NT2/D1 (cell line): ENCODE measurements around the gene KIAA1958.

Experiments used
- DNase-seq: peaks from one replicate; pipeline ENCODE4 v3.0.0-alpha.2; 2011; ENCODE audit warnings: low read depth, low spot score
- H3K27me3 ChIP-seq: 2 replicates; pipeline ENCODE4 v1.6.0; 2011; ENCODE audit warnings: mild to moderate bottlenecking; ENCODE audit not compliant: insufficient read length, insufficient read depth
- H3K36me3 ChIP-seq: 2 replicates; pipeline ENCODE4 v1.6.1; 2011; ENCODE audit warnings: mild to moderate bottlenecking, low read length, mixed read lengths; ENCODE audit not compliant: insufficient read depth, insufficient read length
- H3K4me1 ChIP-seq: 2 replicates; pipeline ENCODE4 v1.5.1; 2011; ENCODE audit not compliant: insufficient read depth, insufficient read length
- H3K4me3 ChIP-seq: 2 replicates; pipeline ENCODE4 v1.5.1; 2011; ENCODE audit warnings: low read depth; ENCODE audit not compliant: insufficient read length
- H3K9ac ChIP-seq: 2 replicates; pipeline ENCODE4 v1.6.0; 2011; ENCODE audit warnings: low read depth; ENCODE audit not compliant: insufficient read length
- H3K9me3 ChIP-seq: 2 replicates; pipeline ENCODE4 v1.5.1; 2011; ENCODE audit warnings: mild to moderate bottlenecking, low read length; ENCODE audit not compliant: insufficient read depth
- SUZ12 ChIP-seq: IDR thresholded peaks from 2 replicates; pipeline ENCODE4 v1.6.1; 2011; ENCODE audit not compliant: insufficient read length, insufficient read depth; ENCODE audit errors: extremely low read depth
- YY1 ChIP-seq: IDR thresholded peaks from 2 replicates; pipeline ENCODE4 v1.6.1; 2011; ENCODE audit not compliant: insufficient read length, insufficient read depth
- ZNF274 ChIP-seq: IDR thresholded peaks from 2 replicates; pipeline ENCODE4 v1.6.1; 2011; ENCODE audit warnings: mild to moderate bottlenecking, low read depth, low read length

Gene KIAA1958

DNA sequence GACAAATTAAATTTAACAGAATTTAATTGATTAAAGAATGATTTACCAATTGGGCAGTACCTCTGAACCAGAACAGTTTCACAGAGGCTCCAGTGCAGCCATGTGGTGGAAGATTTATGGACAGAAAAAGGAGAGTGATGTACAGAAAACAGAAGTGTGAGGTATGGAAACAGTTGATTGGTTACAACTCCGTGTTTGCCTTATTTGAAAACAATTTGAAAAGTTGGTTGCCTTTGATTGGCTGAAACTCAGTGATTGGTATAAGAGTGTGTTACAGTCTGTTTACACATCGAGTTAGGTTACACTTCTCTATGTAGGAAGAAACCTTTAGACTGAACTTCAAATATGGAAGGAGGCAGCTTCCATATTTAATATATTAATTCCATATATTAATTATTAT, 30.1 kb downstream of the KIAA1958 start:
- Histone ChIP-seq H3K4me3 (no peak overlapping the region), H3K9me3 (no peaks in the 10 kb centered on the region), H3K27me3 (no peaks in the 10 kb centered on the region), H3K9ac (no peak overlapping the region), H3K4me1 (no peaks in the 10 kb centered on the region), H3K36me3 (no peaks in the 10 kb centered on the region)
- TF ChIP-seq YY1: no peak
- TF ChIP-seq SUZ12: no peak
- TF ChIP-seq ZNF274: no peak
- no peak for DNase-seq

DNA sequence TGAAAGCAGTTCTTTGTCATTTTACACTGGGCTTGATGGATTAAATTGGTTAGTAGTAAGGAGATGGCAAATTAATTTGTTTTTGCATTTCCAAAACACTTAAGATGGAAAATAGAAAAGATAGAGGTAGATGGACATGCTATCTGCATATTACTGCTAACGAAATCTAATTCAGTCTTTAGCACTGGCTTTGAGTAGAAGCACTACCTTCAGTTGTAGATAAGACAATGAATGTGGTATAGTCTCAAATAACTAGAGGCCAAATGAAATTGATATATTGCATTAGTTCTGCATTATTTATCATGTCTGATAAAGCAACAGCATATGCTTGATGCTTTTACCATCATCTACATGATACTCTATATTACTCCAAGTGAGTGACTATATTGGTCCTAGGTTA, 33.4 kb downstream of the KIAA1958 start:
- Histone ChIP-seq H3K36me3 (no peaks in the 10 kb centered on the region), H3K9ac (no peak overlapping the region), H3K27me3 (no peaks in the 10 kb centered on the region), H3K4me1 (no peaks in the 10 kb centered on the region), H3K9me3 (no peaks in the 10 kb centered on the region), H3K4me3 (no peak overlapping the region)
- no peak for TF ChIP-seq YY1
- no peak for TF ChIP-seq SUZ12
- no peak for TF ChIP-seq ZNF274
- DNase-seq: no peak

DNA sequence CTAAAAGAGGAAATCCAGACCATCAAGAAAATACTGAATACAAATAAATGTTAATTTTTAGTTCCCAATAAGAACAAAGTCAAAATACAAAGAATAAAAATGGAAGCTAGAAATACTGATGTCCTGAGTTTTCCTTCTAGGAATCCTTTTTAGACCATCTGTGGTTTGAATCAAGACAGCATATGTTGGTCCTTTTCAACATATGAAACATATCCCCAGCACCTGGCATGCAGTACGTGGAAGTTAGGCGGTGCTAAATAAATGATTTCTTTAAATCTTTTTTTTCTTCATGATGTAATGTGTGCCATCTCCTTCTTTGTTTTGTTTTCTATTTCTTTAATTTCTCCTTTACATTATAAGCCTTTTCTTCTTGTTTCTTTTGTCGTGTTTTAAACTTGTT, 34.0 kb downstream of the KIAA1958 start:
- Histone ChIP-seq H3K9ac (no peak overlapping the region), H3K9me3 (no peaks in the 10 kb centered on the region), H3K36me3 (no peaks in the 10 kb centered on the region), H3K4me1 (no peaks in the 10 kb centered on the region), H3K27me3 (no peaks in the 10 kb centered on the region), H3K4me3 (no peak overlapping the region)
- no peak for DNase-seq
- TF ChIP-seq ZNF274 (no peak), SUZ12 (no peak), YY1 (no peak)

DNA sequence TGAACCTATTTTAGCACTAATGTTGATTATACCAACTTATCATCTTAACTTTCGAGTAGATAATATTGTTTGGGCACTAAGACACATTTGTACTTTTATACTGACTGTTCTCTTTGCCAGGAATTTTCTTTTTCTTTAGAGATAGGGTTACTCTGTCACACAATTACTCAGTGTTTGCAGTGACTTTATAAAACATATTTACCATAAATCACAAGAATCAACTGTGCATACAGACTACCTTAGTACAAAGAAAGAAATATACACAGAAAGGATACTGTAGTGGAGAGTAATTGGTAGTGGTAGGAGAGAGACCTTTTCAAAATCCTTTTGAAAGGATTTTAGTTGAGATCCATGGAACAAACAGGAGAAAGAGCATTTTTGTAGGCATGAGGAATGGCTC, 40.3 kb downstream of the KIAA1958 start:
- TF ChIP-seq ZNF274 (no peak), YY1 (no peak), SUZ12 (no peak)
- no peak overlapping the region for H3K9ac ChIP-seq
- no peak overlapping the region for H3K4me3 ChIP-seq
- peaks cover 2% of the 10 kb centered on the region for H3K4me1 ChIP-seq
- H3K27me3 ChIP-seq: no peaks in the 10 kb centered on the region
- no peaks in the 10 kb centered on the region for H3K36me3 ChIP-seq
- H3K9me3 ChIP-seq: no peaks in the 10 kb centered on the region
- no peak for DNase-seq

DNA sequence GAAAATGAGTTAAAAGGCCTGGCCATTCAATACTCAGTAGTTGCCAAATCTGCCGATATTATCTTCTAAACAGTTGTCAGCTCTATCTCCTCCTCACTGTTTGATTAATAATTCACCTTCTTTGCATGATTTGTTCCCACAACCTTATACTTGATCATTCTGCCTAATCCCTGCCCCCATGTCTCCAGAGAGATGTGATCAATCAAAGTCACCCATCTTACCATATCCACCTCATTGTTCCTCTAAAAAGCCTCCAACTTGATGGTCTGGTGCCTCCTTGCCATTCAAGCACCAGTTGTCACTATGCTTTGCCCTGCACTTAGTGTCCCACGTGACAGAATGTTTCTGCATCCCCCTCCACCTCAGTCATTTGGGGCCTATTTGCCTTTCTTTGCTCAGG, 41.3 kb downstream of the KIAA1958 start:
- Histone ChIP-seq H3K9ac (no peak overlapping the region), H3K9me3 (no peaks in the 10 kb centered on the region), H3K36me3 (no peaks in the 10 kb centered on the region), H3K4me3 (no peak overlapping the region), H3K27me3 (no peaks in the 10 kb centered on the region), H3K4me1 (peaks cover 2% of the 10 kb centered on the region)
- no peak for TF ChIP-seq YY1
- no peak for DNase-seq

DNA sequence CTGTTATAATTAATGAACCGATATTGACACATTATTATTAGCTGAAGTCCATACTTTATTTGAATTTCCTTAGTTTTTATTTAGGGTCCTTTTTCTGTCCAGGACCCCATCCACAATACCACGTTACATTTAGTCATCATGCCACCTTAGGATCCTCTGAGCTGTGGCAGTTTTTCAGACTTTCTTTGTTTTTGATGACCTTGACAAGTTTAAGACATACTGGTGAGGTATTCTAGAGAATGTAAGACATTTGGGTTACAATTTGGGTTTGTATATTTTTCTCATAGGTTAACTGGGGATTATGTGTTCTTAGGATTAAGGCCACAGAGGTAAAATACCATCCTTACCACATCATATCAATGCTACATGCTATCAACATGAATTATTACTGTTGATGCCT, 42.7 kb downstream of the KIAA1958 start:
- Histone ChIP-seq H3K36me3 (no peaks in the 10 kb centered on the region), H3K9me3 (no peaks in the 10 kb centered on the region), H3K4me1 (peaks cover 2% of the 10 kb centered on the region), H3K9ac (no peak overlapping the region), H3K4me3 (no peak overlapping the region), H3K27me3 (no peaks in the 10 kb centered on the region)
- no peak for DNase-seq
- no peak for TF ChIP-seq ZNF274
- TF ChIP-seq YY1: no peak
- no peak for TF ChIP-seq SUZ12

DNA sequence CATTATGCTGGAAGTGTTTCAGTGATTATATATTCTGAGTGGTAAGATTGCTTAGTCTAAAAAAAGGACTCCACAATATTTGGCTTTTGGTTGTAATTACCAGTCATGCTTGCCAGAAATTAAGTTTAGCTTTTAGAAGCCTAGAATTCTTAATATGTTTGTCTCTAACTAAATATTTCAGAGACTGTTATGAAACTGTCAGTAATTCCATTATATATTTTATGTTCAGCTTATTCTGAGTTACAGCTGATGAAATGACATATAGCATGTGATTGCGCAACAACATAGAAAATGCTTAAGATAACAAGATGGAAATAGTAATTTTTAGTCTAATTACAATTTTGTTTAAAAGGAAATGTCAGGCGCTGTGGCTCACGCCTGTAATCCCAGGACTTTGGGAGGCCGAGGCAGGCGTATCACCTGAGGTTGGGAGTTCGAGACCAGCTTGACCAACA, 44.2 kb downstream of the KIAA1958 start:
- H3K4me3 ChIP-seq: no peak overlapping the region
- no peaks in the 10 kb centered on the region for H3K27me3 ChIP-seq
- DNase-seq: no peak
- peaks cover 2% of the 10 kb centered on the region for H3K4me1 ChIP-seq
- H3K36me3 ChIP-seq: no peaks in the 10 kb centered on the region
- no peak overlapping the region for H3K9ac ChIP-seq
- H3K9me3 ChIP-seq: no peaks in the 10 kb centered on the region
- no peak for TF ChIP-seq YY1

DNA sequence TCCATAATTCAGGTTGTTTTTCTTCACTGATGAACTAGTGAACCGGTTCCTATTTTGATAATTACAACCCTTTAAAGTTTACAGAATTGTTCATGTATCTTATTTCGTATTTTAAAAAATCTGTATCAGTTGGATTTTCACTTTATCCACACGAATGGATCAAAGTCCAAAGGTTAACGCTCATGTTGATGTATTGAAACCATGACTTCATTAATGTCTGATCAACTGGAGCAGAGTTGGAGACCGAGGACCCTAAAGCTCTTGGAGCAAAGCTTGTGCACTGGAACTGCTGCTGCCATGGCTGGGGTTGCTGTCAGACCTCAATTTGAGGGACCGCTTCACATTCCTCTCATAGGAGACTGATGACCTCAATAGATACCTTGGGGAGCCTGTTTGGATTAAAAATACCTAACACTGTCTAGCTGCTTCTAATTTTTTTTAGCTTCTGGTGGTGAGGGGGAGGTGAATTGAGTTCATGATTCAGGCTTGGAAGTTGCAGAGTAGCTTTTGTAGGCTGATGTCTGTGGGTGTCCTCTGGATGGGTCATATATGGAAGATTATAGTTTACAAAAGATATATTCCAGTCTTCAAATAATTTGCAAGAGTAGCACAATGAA, 45.1 kb downstream of the KIAA1958 start:
- no peak overlapping the region for H3K9ac ChIP-seq
- H3K27me3 ChIP-seq: no peaks in the 10 kb centered on the region
- no peaks in the 10 kb centered on the region for H3K36me3 ChIP-seq
- H3K4me3 ChIP-seq: no peak overlapping the region
- no peak for TF ChIP-seq SUZ12
- TF ChIP-seq YY1: no peak
- TF ChIP-seq ZNF274: no peak
- no peaks in the 10 kb centered on the region for H3K9me3 ChIP-seq
- DNase-seq: no peak
- H3K4me1 ChIP-seq: peaks cover 2% of the 10 kb centered on the region
